ENCODE measurements around the gene GSTM4. TPM values are rescaled to one million over a fixed set of nuclear protein-coding genes. Genes with fewer than 3 reads are reported as not detected.
A peak's percentile ranks its signal among the peaks of the same experiment; 100 is the strongest.

GSTM4 gene
- 173 and 188 TPM in 2 replicates for total RNA-seq (2021)
- Bru-seq, nascent RNA, result percentile 76 among the genes with signal in this experiment
- BruChase-seq, experiment 1, labeled RNA remaining after a 2-hour chase, result percentile 72 among the genes with signal in this experiment
- BruChase-seq, experiment 2, labeled RNA remaining after a 6-hour chase, result percentile 84 among the genes with signal in this experiment
- long read RNA-seq, transcript GSTM4-201 (8 exons, 1,321 nt), result minor isoform, 19 of 313 reads
- long read RNA-seq, transcript GSTM4-204 (8 exons, 1,412 nt), result major isoform, 237 of 313 reads
- long read RNA-seq, partial matches to known transcripts, result 6 of 313 reads
- long read RNA-seq, other reads (novel, unspliced or antisense), result 46 of 313 reads

- DNase-seq (ENCODE audit: low spot score), result peak; percentile 95
- intact Hi-C loops (cut with micrococcal nuclease; ENCODE audit: unreplicated experiment), result no loop called here
- no peaks in the 10 kb centered on the region for H3K27me3 ChIP-seq (replicated peaks; ENCODE audit: insufficient read depth, low read depth, low read length, poor library complexity)
- TSS peak; percentile 75 for BruUV-seq (replicated peaks)
- peak within 1 kb of the TSS; percentile 93 for H3K27ac ChIP-seq (ENCODE audit: low read depth, low read length, poor library complexity, severe bottlenecking)
- ChIA-PET CTCF (no interaction called here), POLR2A (ENCODE audit: low non-redundant PET) (interaction anchor here (0.6 to 0.7 kb wide), 2 partner anchors 65 to 97 kb away, joined by 8 to 11 read pairs; no protein-coding TSS in a partner anchor)
- TF ChIP-seq CTCF (conservative IDR thresholded peaks at IDR 0.05; ENCODE audit: low read depth, low read length) (no peak), EZH2 (IDR thresholded peaks at IDR 0.05; ENCODE audit: borderline replicate concordance, low read depth, low read length, poor library complexity, severe bottlenecking) (no peak)
- no peaks in the 10 kb centered on the region for H3K9me3 ChIP-seq (ENCODE audit: low read depth, low read length, poor library complexity, severe bottlenecking)
- H3K4me1 ChIP-seq (ENCODE audit: insufficient read depth, low read length, poor library complexity, severe bottlenecking), result peaks cover 37% of the 10 kb centered on the region
- peak within 1 kb of the TSS; percentile 97 for H3K4me3 ChIP-seq (ENCODE audit: low read depth, low read length, poor library complexity, severe bottlenecking)
- H3K36me3 ChIP-seq (ENCODE audit: insufficient read depth, low read length, poor library complexity, severe bottlenecking), result peaks cover 29% of the 10 kb centered on the region
These were observed at the start of gene GSTM4 for GRCh38 chr1:109655615-109656519. TSS of gene GSTM4 (plus strand) at chr1:109656099. CDS start at chr1:109656390, 291 bp downstream.

- no peak overlapping the region for H3K27ac ChIP-seq (ENCODE audit: low read depth, low read length, poor library complexity, severe bottlenecking)
- no peaks in the 10 kb centered on the region for H3K9me3 ChIP-seq (ENCODE audit: low read depth, low read length, poor library complexity, severe bottlenecking)
- H3K27me3 ChIP-seq (replicated peaks; ENCODE audit: insufficient read depth, low read depth, low read length, poor library complexity), result no peaks in the 10 kb centered on the region
- no peak for DNase-seq (ENCODE audit: low spot score)
- ChIA-PET POLR2A (ENCODE audit: low non-redundant PET) (no interaction called here), CTCF (no interaction called here)
- no peak for TF ChIP-seq EZH2 (IDR thresholded peaks at IDR 0.05; ENCODE audit: borderline replicate concordance, low read depth, low read length, poor library complexity, severe bottlenecking)
- TF ChIP-seq CTCF (conservative IDR thresholded peaks at IDR 0.05; ENCODE audit: low read depth, low read length), result no peak
- intact Hi-C loops (cut with micrococcal nuclease; ENCODE audit: unreplicated experiment), result no loop called here
- no peak overlapping the region for H3K4me3 ChIP-seq (ENCODE audit: low read depth, low read length, poor library complexity, severe bottlenecking)
- no peaks in the 10 kb centered on the region for H3K36me3 ChIP-seq (ENCODE audit: insufficient read depth, low read length, poor library complexity, severe bottlenecking)
- no peaks in the 10 kb centered on the region for H3K4me1 ChIP-seq (ENCODE audit: insufficient read depth, low read length, poor library complexity, severe bottlenecking)
- BruUV-seq (replicated peaks), result no TSS peak
These were observed 46.0 kb upstream of the GSTM4 start for GRCh38 chr1:109609881-109610280.

GRCh38 chr1:109610609-109611307 is 45.1 kb upstream of the GSTM4 start:
- CTCF ChIA-PET, result interaction anchor here (0.8 kb wide), 1 partner anchor 78 kb away, joined by 3 read pairs; no protein-coding TSS in a partner anchor
- POLR2A ChIA-PET (ENCODE audit: low non-redundant PET), result no interaction called here
- Histone ChIP-seq H3K27me3 (replicated peaks; ENCODE audit: insufficient read depth, low read depth, low read length, poor library complexity) (no peaks in the 10 kb centered on the region), H3K36me3 (ENCODE audit: insufficient read depth, low read length, poor library complexity, severe bottlenecking) (no peaks in the 10 kb centered on the region), H3K4me3 (ENCODE audit: low read depth, low read length, poor library complexity, severe bottlenecking) (no peak overlapping the region), H3K4me1 (ENCODE audit: insufficient read depth, low read length, poor library complexity, severe bottlenecking) (no peaks in the 10 kb centered on the region), H3K9me3 (ENCODE audit: low read depth, low read length, poor library complexity, severe bottlenecking) (no peaks in the 10 kb centered on the region), H3K27ac (ENCODE audit: low read depth, low read length, poor library complexity, severe bottlenecking) (no peak overlapping the region)
- intact Hi-C loops (cut with micrococcal nuclease; ENCODE audit: unreplicated experiment), result no loop called here
- no peak for DNase-seq (ENCODE audit: low spot score)
- TF ChIP-seq CTCF (conservative IDR thresholded peaks at IDR 0.05; ENCODE audit: low read depth, low read length), result no peak
- no peak for TF ChIP-seq EZH2 (IDR thresholded peaks at IDR 0.05; ENCODE audit: borderline replicate concordance, low read depth, low read length, poor library complexity, severe bottlenecking)
- no TSS peak for BruUV-seq (replicated peaks)

All from A673 (cell line).